ENCODE data around the gene CRADD.
"Not testable (repeated sequence)": the region's sequence is repeated elsewhere in the genome, so short reads cannot be mapped to it uniquely, and the experiment has no call there.

The CRADD gene

GRCh38 chr12:93868771-93869170 lies 191.6 kb downstream of the CRADD start:
- peaks cover 0 to 51% (median 16%) of the 10 kb centered on the region in 3 donors for H3K9me3 ChIP-seq
- peaks cover 0 to 23% (median 0%) of the 10 kb centered on the region in 4 donors for H3K4me1 ChIP-seq
- intact Hi-C loops (cut with DNase I; ENCODE audit: low total_unique reads) = no loop called here
- peak in 1 of 2 donors; percentile 26 for DNase-seq
- peaks cover 0 to 16% (median 0%) of the 10 kb centered on the region in 3 donors for H3K36me3 ChIP-seq
- no peak overlapping the region for H3K27ac ChIP-seq
- H3K27me3 ChIP-seq = no peaks in the 10 kb centered on the region
- no peak overlapping the region for H3K4me3 ChIP-seq
- TF ChIP-seq CTCF (IDR thresholded peaks at IDR 0.05) = no peak

GRCh38 chr12:93870020-93870795 lies 193.0 kb downstream of the CRADD start:
- intact Hi-C loops (cut with DNase I; ENCODE audit: low total_unique reads) = no loop called here
- H3K9me3 ChIP-seq = peaks cover 0 to 61% (median 11%) of the 10 kb centered on the region in 3 donors
- no peak for TF ChIP-seq CTCF (IDR thresholded peaks at IDR 0.05)
- H3K27ac ChIP-seq = peak overlapping the region in 1 of 2 donors; percentile 38
- no peaks in the 10 kb centered on the region for H3K27me3 ChIP-seq
- H3K4me3 ChIP-seq = no peak overlapping the region
- H3K4me1 ChIP-seq = peaks cover 0 to 23% (median 0%) of the 10 kb centered on the region in 4 donors
- no peak for DNase-seq
- H3K36me3 ChIP-seq = peaks cover 0 to 16% (median 0%) of the 10 kb centered on the region in 3 donors

GRCh38 chr12:93871566-93871965 lies 194.4 kb downstream of the CRADD start:
- H3K27me3 ChIP-seq; H3K27ac ChIP-seq; DNase-seq; intact Hi-C loops (cut with DNase I; ENCODE audit: low total_unique reads); H3K36me3 ChIP-seq; H3K4me3 ChIP-seq: not testable (repeated sequence)
- Histone ChIP-seq H3K4me1 (peaks cover 0 to 23% (median 0%) of the 10 kb centered on the region in 4 donors), H3K9me3 (peaks cover 0 to 61% (median 7%) of the 10 kb centered on the region in 3 donors)

- H3K27me3 ChIP-seq = no peaks in the 10 kb centered on the region
- intact Hi-C loops (cut with DNase I; ENCODE audit: low total_unique reads) = no loop called here
- no peaks in the 10 kb centered on the region for H3K36me3 ChIP-seq
- no peak for TF ChIP-seq CTCF (IDR thresholded peaks at IDR 0.05)
- peaks cover 0 to 21% (median 0%) of the 10 kb centered on the region in 4 donors for H3K4me1 ChIP-seq
- no peak overlapping the region for H3K27ac ChIP-seq
- peaks cover 0 to 64% (median 3%) of the 10 kb centered on the region in 3 donors for H3K9me3 ChIP-seq
- no peak for DNase-seq
- H3K4me3 ChIP-seq = no peak overlapping the region
These were observed 196.4 kb downstream of the CRADD start for GRCh38 chr12:93873561-93873960.

GRCh38 chr12:93875157-93875556 lies 198.0 kb downstream of the CRADD start:
- H3K4me3 ChIP-seq = no peak overlapping the region
- no peak overlapping the region for H3K27ac ChIP-seq
- TF ChIP-seq CTCF (IDR thresholded peaks at IDR 0.05) = no peak
- H3K9me3 ChIP-seq = peaks cover 0 to 55% (median 3%) of the 10 kb centered on the region in 3 donors
- intact Hi-C loops (cut with DNase I; ENCODE audit: low total_unique reads) = no loop called here
- DNase-seq = no peak
- peaks cover 0 to 5% (median 0%) of the 10 kb centered on the region in 4 donors for H3K4me1 ChIP-seq
- no peaks in the 10 kb centered on the region for H3K36me3 ChIP-seq
- no peaks in the 10 kb centered on the region for H3K27me3 ChIP-seq

- no peaks in the 10 kb centered on the region for H3K36me3 ChIP-seq
These were observed 199.2 kb downstream of the CRADD start for GRCh38 chr12:93876360-93876759.

More at GRCh38 chr12:93876360-93876759, 199.2 kb downstream of the CRADD start:
- DNase-seq = no peak
- intact Hi-C loops (cut with DNase I; ENCODE audit: low total_unique reads) = no loop called here
- no peak overlapping the region for H3K4me3 ChIP-seq
- H3K4me1 ChIP-seq = no peaks in the 10 kb centered on the region
- no peak for TF ChIP-seq CTCF (IDR thresholded peaks at IDR 0.05)
- H3K9me3 ChIP-seq = peaks cover 0 to 54% (median 3%) of the 10 kb centered on the region in 3 donors
- H3K27me3 ChIP-seq = no peaks in the 10 kb centered on the region
- no peak overlapping the region for H3K27ac ChIP-seq

All from tibial artery (tissue), 4 donors.